Nephron (organoid): Measurements from ENCODE around the gene RPF1.

Experiments used
- H3K27ac Mint-ChIP-seq, 3 experiments: 2 replicates each; pipeline ENCODE4 v1.8.0; 2020; ENCODE audit warnings: mixed read lengths in 3 of 3, mild to moderate bottlenecking in 2 of 3, moderate library complexity in 1 of 3
- H3K27me3 Mint-ChIP-seq: 2 replicates; pipeline ENCODE4 v1.8.0; 2021; ENCODE audit warnings: low read depth, mild to moderate bottlenecking, moderate library complexity, mixed read lengths
- H3K36me3 Mint-ChIP-seq: 2 replicates; pipeline ENCODE4 v1.8.0; 2020; ENCODE audit warnings: low read depth, mixed read lengths
- H3K4me1 Mint-ChIP-seq: 2 replicates; pipeline ENCODE4 v1.8.0; 2020; ENCODE audit warnings: mixed read lengths
- H3K4me3 Mint-ChIP-seq, 3 experiments: 2 replicates each; pipeline ENCODE4 v1.8.0; 2020; ENCODE audit warnings: mild to moderate bottlenecking in 3 of 3, mixed read lengths in 3 of 3, moderate library complexity in 2 of 3
- H3K9me3 Mint-ChIP-seq: 2 replicates; pipeline ENCODE4 v1.8.0; 2020; ENCODE audit warnings: mixed read lengths
- TF ChIP-seq, protein P1 (sequence below), 3 experiments: fragments of 200-600 bp; sonication (generic); IDR thresholded peaks; one replicate each; pipeline ENCODE4 v1.5.0; 2021; ENCODE audit warnings: antibody characterized with exemption in 3 of 3; ENCODE audit not compliant: unreplicated experiment in 3 of 3

Gene RPF1

GRCh38 chr1:84481317-84481716 lies 2.3 kb downstream of the RPF1 start:
- peaks cover 55% of the 10 kb centered on the region for H3K36me3 Mint-ChIP-seq
- H3K27ac Mint-ChIP-seq: no peak overlapping the region
- peak overlapping the region; percentile 36 to 66 (median 62) for H3K4me3 Mint-ChIP-seq
- H3K27me3 Mint-ChIP-seq: peaks cover 26% of the 10 kb centered on the region
- peaks cover 14% of the 10 kb centered on the region for H3K9me3 Mint-ChIP-seq
- TF ChIP-seq, protein P1, sequence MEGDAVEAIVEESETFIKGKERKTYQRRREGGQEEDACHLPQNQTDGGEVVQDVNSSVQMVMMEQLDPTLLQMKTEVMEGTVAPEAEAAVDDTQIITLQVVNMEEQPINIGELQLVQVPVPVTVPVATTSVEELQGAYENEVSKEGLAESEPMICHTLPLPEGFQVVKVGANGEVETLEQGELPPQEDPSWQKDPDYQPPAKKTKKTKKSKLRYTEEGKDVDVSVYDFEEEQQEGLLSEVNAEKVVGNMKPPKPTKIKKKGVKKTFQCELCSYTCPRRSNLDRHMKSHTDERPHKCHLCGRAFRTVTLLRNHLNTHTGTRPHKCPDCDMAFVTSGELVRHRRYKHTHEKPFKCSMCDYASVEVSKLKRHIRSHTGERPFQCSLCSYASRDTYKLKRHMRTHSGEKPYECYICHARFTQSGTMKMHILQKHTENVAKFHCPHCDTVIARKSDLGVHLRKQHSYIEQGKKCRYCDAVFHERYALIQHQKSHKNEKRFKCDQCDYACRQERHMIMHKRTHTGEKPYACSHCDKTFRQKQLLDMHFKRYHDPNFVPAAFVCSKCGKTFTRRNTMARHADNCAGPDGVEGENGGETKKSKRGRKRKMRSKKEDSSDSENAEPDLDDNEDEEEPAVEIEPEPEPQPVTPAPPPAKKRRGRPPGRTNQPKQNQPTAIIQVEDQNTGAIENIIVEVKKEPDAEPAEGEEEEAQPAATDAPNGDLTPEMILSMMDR (IDR thresholded peaks at IDR 0.05; ENCODE audit: unreplicated experiment in 3 of 3): no peak
- peaks cover 32% of the 10 kb centered on the region for H3K4me1 Mint-ChIP-seq

GRCh38 chr1:84488107-84488506 lies 9.0 kb downstream of the RPF1 start:
- Mint-ChIP-seq H3K27me3 (no peaks in the 10 kb centered on the region), H3K4me1 (peaks cover 6% of the 10 kb centered on the region), H3K4me3 (no peak overlapping the region), H3K36me3 (peaks cover 70% of the 10 kb centered on the region), H3K9me3 (no peaks in the 10 kb centered on the region), H3K27ac (no peak overlapping the region)
- TF ChIP-seq, protein P1 (IDR thresholded peaks at IDR 0.05; ENCODE audit: unreplicated experiment in 3 of 3): no peak

GRCh38 chr1:84489766-84490165 lies 10.7 kb downstream of the RPF1 start:
- H3K27ac Mint-ChIP-seq: no peak overlapping the region
- peaks cover 67% of the 10 kb centered on the region for H3K36me3 Mint-ChIP-seq
- H3K4me1 Mint-ChIP-seq: peaks cover 11% of the 10 kb centered on the region
- no peak overlapping the region for H3K4me3 Mint-ChIP-seq
- H3K27me3 Mint-ChIP-seq: no peaks in the 10 kb centered on the region
- H3K9me3 Mint-ChIP-seq: no peaks in the 10 kb centered on the region
- TF ChIP-seq, protein P1 (IDR thresholded peaks at IDR 0.05; ENCODE audit: unreplicated experiment in 3 of 3): no peak

DNA sequence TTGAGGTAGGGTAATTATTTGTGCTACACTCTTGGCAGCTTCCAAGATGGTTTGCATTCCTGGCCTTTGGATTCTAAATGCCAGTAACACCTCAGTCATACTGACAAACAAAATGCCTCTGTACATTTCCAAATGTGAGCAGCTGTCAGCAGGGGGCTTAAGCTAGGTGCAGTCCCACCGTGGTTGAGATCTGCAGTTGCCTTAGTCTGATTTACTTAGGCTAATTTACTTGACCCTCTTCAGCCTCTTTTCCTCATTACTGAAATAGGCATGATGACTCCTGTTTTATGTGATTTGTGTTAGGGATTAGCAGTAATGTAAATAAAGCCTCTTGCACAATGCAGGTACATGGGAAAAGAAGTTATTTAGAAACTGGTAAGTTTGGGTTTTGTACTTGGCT lies 13.7 kb downstream of the RPF1 start:
- H3K4me3 Mint-ChIP-seq: no peak overlapping the region
- H3K4me1 Mint-ChIP-seq: peaks cover 11% of the 10 kb centered on the region
- no peak overlapping the region for H3K27ac Mint-ChIP-seq
- peaks cover 64% of the 10 kb centered on the region for H3K36me3 Mint-ChIP-seq
- no peaks in the 10 kb centered on the region for H3K9me3 Mint-ChIP-seq
- no peaks in the 10 kb centered on the region for H3K27me3 Mint-ChIP-seq
- TF ChIP-seq, protein P1 (IDR thresholded peaks at IDR 0.05; ENCODE audit: unreplicated experiment in 3 of 3): no peak

DNA sequence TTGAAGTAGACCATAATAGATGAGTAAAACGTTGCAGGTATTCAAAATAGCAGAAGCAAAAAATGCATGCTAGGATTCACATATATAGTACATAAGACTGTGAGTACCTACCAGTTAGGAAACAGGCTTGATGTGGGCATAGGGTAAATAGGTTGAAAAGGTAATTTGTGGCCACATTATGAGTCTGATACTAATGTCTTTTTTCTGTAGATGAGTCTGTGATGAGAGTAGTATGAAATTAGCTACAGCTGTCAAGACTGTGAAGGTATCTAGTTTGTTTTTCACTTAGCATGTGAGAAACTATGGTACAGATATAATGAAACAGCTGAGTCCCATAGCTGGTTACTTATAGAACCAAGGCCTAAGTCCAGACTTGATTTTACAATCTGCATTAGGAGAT lies 14.7 kb downstream of the RPF1 start:
- TF ChIP-seq, protein P1 (IDR thresholded peaks at IDR 0.05; ENCODE audit: unreplicated experiment in 3 of 3): no peak
- Mint-ChIP-seq H3K4me1 (peaks cover 11% of the 10 kb centered on the region), H3K4me3 (no peak overlapping the region), H3K27me3 (no peaks in the 10 kb centered on the region), H3K9me3 (no peaks in the 10 kb centered on the region), H3K27ac (peak overlapping the region in 1 of 3 experiments; percentile 32), H3K36me3 (peaks cover 72% of the 10 kb centered on the region)

- TF ChIP-seq, protein P1 (IDR thresholded peaks at IDR 0.05; ENCODE audit: unreplicated experiment in 3 of 3): no peak
- peaks cover 72% of the 10 kb centered on the region for H3K36me3 Mint-ChIP-seq
- peaks cover 21% of the 10 kb centered on the region for H3K4me1 Mint-ChIP-seq
- H3K9me3 Mint-ChIP-seq: no peaks in the 10 kb centered on the region
- no peak overlapping the region for H3K27ac Mint-ChIP-seq
- H3K27me3 Mint-ChIP-seq: no peaks in the 10 kb centered on the region
- H3K4me3 Mint-ChIP-seq: no peak overlapping the region
Measured at GRCh38 chr1:84496498-84496897, 17.4 kb downstream of the RPF1 start.
